BLaER1 treated with 17β-estradiol and CSF1 and Interleukin-3, amounts not matched to agents 10 nM and 100 nM (cell line): ENCODE data around the gene ADARB2.

ENCODE experiments used
- H3K27ac ChIP-seq, 11 experiments: shearing (Covaris generic); formaldehyde crosslinking; 2 replicates each; pipeline ENCODE4 v1.8.1; 2022
- H3K27me3 ChIP-seq, 11 experiments: shearing (Covaris generic); formaldehyde crosslinking; 2 replicates each; pipeline ENCODE4 v1.8.1; 2022
- H3K36me3 ChIP-seq, 11 experiments: shearing (Covaris generic); formaldehyde crosslinking; 2 replicates each; pipeline ENCODE4 v1.8.1; 2022
- H3K4me1 ChIP-seq, 10 experiments: shearing (Covaris generic); formaldehyde crosslinking; 2 replicates each; pipeline ENCODE4 v1.8.1; 2022
- H3K4me2 ChIP-seq, 11 experiments: shearing (Covaris generic); formaldehyde crosslinking; 2 replicates each; pipeline ENCODE4 v1.8.1; 2022
- H3K4me3 ChIP-seq, 10 experiments: shearing (Covaris generic); formaldehyde crosslinking; 2 replicates each; pipeline ENCODE4 v1.8.1; 2022
- H3K9ac ChIP-seq, 11 experiments: shearing (Covaris generic); formaldehyde crosslinking; 2 replicates each; pipeline ENCODE4 v1.8.1; 2022
- H3K9me3 ChIP-seq, 11 experiments: shearing (Covaris generic); formaldehyde crosslinking; replicated peaks in 1 of 11; 2 replicates each; pipeline ENCODE4 v1.8.1; 2022
- H4K20me1 ChIP-seq, 11 experiments: shearing (Covaris generic); formaldehyde crosslinking; 2 replicates each; pipeline ENCODE4 v1.8.1; 2022
- Cebpa-rat ChIP-seq, 11 experiments: shearing (Covaris generic); IDR thresholded peaks; 2 replicates each; pipeline ENCODE4 v1.8.1; 2022

Gene ADARB2

DNA sequence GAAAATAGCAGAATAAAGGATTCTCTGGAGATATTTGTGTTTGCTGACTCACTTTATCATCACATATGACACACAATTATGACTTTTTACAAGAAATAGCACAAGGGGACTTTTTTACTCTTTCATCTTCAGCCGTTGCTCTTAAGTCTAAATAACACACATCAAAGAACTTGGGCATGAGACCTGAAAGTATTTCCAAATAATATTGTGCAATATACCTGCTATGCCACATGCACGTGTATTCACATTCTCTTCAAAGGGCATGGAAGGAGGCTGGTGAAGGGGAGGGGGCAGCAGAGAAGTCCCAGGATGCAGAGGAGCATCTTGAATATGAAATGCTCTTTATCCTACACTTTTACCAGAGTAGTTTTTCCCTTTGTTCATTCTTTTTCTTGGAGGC, 4.1 kb upstream of the ADARB2 start:
- H3K9ac ChIP-seq, result no peak overlapping the region
- H3K9me3 ChIP-seq, result no peaks in the 10 kb centered on the region
- TF ChIP-seq Cebpa-rat (IDR thresholded peaks at IDR 0.05), result peak in 4 of 11 experiments; percentile 18 to 60 (median 51); a peak in 4 of 22 replicates
- no peaks in the 10 kb centered on the region for H3K36me3 ChIP-seq
- peaks cover 0 to 30% (median 6%) of the 10 kb centered on the region in 11 experiments; a peak in 12 of 22 replicates for H4K20me1 ChIP-seq
- peaks cover 16 to 78% (median 59%) of the 10 kb centered on the region in 10 experiments for H3K4me1 ChIP-seq
- no peak overlapping the region for H3K4me3 ChIP-seq
- no peak overlapping the region; a peak in 1 of 22 replicates for H3K4me2 ChIP-seq
- H3K27ac ChIP-seq, result no peak overlapping the region
- H3K27me3 ChIP-seq, result peaks cover 9 to 49% (median 33%) of the 10 kb centered on the region in 11 experiments; a peak in 20 of 22 replicates

GRCh38 chr10:1739751-1740150, 2.4 kb upstream of the ADARB2 start:
- H3K9me3 ChIP-seq, result no peaks in the 10 kb centered on the region
- H3K27me3 ChIP-seq, result peaks cover 23 to 66% (median 50%) of the 10 kb centered on the region in 11 experiments
- no peak overlapping the region for H3K4me3 ChIP-seq
- H3K36me3 ChIP-seq, result no peaks in the 10 kb centered on the region
- no peak overlapping the region for H3K9ac ChIP-seq
- H3K27ac ChIP-seq, result no peak overlapping the region
- peak overlapping the region in 9 of 11 experiments; percentile 46 to 100 (median 99); a peak in 17 of 22 replicates for H3K4me2 ChIP-seq
- TF ChIP-seq Cebpa-rat (IDR thresholded peaks at IDR 0.05), result no peak
- H3K4me1 ChIP-seq, result peaks cover 27 to 95% (median 75%) of the 10 kb centered on the region in 10 experiments
- H4K20me1 ChIP-seq, result peaks cover 0 to 38% (median 15%) of the 10 kb centered on the region in 11 experiments; a peak in 14 of 22 replicates

GRCh38 chr10:1738950-1739349, 1.6 kb upstream of the ADARB2 start:
- Histone ChIP-seq H3K27ac (no peak overlapping the region), H3K4me1 (peaks cover 27 to 88% (median 70%) of the 10 kb centered on the region in 10 experiments), H3K4me2 (peak overlapping the region; percentile 15 to 100 (median 99); a peak in 20 of 22 replicates), H3K9me3 (no peaks in the 10 kb centered on the region), H4K20me1 (peaks cover 0 to 38% (median 15%) of the 10 kb centered on the region in 11 experiments; a peak in 14 of 22 replicates), H3K9ac (no peak overlapping the region), H3K36me3 (no peaks in the 10 kb centered on the region), H3K27me3 (peaks cover 30 to 74% (median 57%) of the 10 kb centered on the region in 11 experiments), H3K4me3 (no peak overlapping the region)
- no peak for TF ChIP-seq Cebpa-rat (IDR thresholded peaks at IDR 0.05)

- H3K4me3 ChIP-seq, result peak overlapping the region; percentile 51 to 70 (median 62)
- H3K36me3 ChIP-seq, result no peaks in the 10 kb centered on the region
- H3K4me2 ChIP-seq, result peak overlapping the region; percentile 99 to 100 (median 99)
- peak overlapping the region in 9 of 11 experiments; percentile 14 to 71 (median 49); a peak in 16 of 22 replicates for H3K9ac ChIP-seq
- no peaks in the 10 kb centered on the region for H3K9me3 ChIP-seq
- H3K27me3 ChIP-seq, result peaks cover 33 to 82% (median 71%) of the 10 kb centered on the region in 11 experiments
- H3K4me1 ChIP-seq, result peaks cover 27 to 70% (median 57%) of the 10 kb centered on the region in 10 experiments
- no peak for TF ChIP-seq Cebpa-rat (IDR thresholded peaks at IDR 0.05)
- H4K20me1 ChIP-seq, result peaks cover 0 to 42% (median 15%) of the 10 kb centered on the region in 11 experiments; a peak in 14 of 22 replicates
- peak overlapping the region in 1 of 11 experiments; percentile 32; a peak in 1 of 22 replicates for H3K27ac ChIP-seq
These were observed 428 bp downstream of the ADARB2 start for GRCh38 chr10:1736972-1737221.

- no peaks in the 10 kb centered on the region for H3K36me3 ChIP-seq
- H3K4me1 ChIP-seq, result peaks cover 27 to 68% (median 57%) of the 10 kb centered on the region in 10 experiments
- H3K9me3 ChIP-seq, result no peaks in the 10 kb centered on the region
- peak overlapping the region; percentile 51 to 70 (median 62) for H3K4me3 ChIP-seq
- TF ChIP-seq Cebpa-rat (IDR thresholded peaks at IDR 0.05), result no peak; a peak in 1 of 22 replicates
- H3K4me2 ChIP-seq, result peak overlapping the region; percentile 99 to 100 (median 99)
- peak overlapping the region in 10 of 11 experiments; percentile 14 to 71 (median 45); a peak in 16 of 22 replicates for H3K9ac ChIP-seq
- peak overlapping the region in 1 of 11 experiments; percentile 32; a peak in 1 of 22 replicates for H3K27ac ChIP-seq
- peaks cover 0 to 44% (median 15%) of the 10 kb centered on the region in 11 experiments; a peak in 14 of 22 replicates for H4K20me1 ChIP-seq
- H3K27me3 ChIP-seq, result peaks cover 33 to 82% (median 69%) of the 10 kb centered on the region in 11 experiments
These were observed 967 bp downstream of the ADARB2 start for GRCh38 chr10:1736144-1736971.

DNA sequence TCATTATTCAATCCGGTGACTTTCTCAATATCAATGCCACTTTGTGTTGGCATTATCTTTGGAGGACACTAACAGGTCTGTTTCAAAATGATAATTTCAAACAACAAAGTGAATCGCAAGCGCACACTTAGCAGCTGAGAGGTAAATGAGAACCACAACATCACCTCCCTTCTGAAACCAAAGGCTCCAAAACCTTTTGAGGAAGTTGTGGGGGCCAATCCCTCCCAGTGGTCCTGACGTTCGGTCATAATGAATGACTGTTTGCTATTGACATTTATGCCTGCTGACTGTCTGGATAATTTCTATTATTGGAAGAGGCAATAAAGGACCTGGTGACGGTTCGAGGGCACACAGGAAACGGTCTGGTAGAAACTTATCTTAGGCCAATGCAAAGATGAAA, 1.8 kb downstream of the ADARB2 start:
- peak overlapping the region in 1 of 11 experiments; percentile 71; a peak in 1 of 22 replicates for H3K9ac ChIP-seq
- peak overlapping the region; percentile 99 to 100 (median 99) for H3K4me2 ChIP-seq
- peaks cover 33 to 76% (median 63%) of the 10 kb centered on the region in 11 experiments for H3K27me3 ChIP-seq
- H3K27ac ChIP-seq, result no peak overlapping the region
- H4K20me1 ChIP-seq, result peaks cover 0 to 50% (median 15%) of the 10 kb centered on the region in 11 experiments; a peak in 14 of 22 replicates
- peaks cover 27 to 62% (median 57%) of the 10 kb centered on the region in 10 experiments for H3K4me1 ChIP-seq
- H3K36me3 ChIP-seq, result no peaks in the 10 kb centered on the region
- no peak for TF ChIP-seq Cebpa-rat (IDR thresholded peaks at IDR 0.05)
- H3K4me3 ChIP-seq, result peak overlapping the region in 7 of 10 experiments; percentile 58 to 70 (median 64); a peak in 12 of 20 replicates
- H3K9me3 ChIP-seq, result no peaks in the 10 kb centered on the region

GRCh38 chr10:1734288-1734687, 3.0 kb downstream of the ADARB2 start:
- no peak overlapping the region for H3K9ac ChIP-seq

DNA sequence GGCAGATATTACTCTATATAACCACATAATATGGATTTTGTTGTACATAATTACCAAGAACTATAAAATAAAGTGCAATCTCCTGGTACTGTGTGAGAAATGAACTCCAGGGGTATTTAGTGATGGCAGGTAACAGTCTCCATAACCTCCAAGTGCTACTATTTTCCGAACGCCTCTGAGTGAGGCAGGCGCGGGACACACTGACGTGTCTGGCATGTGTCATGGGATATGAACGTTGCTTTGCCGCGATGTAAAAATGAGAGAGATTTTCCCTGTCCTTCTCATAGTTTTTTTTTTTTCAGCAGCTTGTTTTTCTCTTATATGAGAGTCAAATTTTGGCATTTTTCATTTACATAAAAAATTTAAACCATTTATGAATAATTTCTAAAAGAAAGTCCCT, 3.6 kb downstream of the ADARB2 start:
- Histone ChIP-seq H3K9ac (no peak overlapping the region), H3K9me3 (no peaks in the 10 kb centered on the region), H3K4me2 (no peak overlapping the region), H3K4me3 (no peak overlapping the region), H4K20me1 (peaks cover 0 to 61% (median 15%) of the 10 kb centered on the region in 11 experiments; a peak in 14 of 22 replicates), H3K36me3 (no peaks in the 10 kb centered on the region), H3K27me3 (peaks cover 30 to 72% (median 50%) of the 10 kb centered on the region in 11 experiments), H3K27ac (no peak overlapping the region), H3K4me1 (peaks cover 26 to 43% (median 39%) of the 10 kb centered on the region in 10 experiments)
- TF ChIP-seq Cebpa-rat (IDR thresholded peaks at IDR 0.05), result no peak

More at GRCh38 chr10:1734288-1734687, 3.0 kb downstream of the ADARB2 start:
- no peak overlapping the region for H3K4me3 ChIP-seq
- H4K20me1 ChIP-seq, result peaks cover 0 to 61% (median 15%) of the 10 kb centered on the region in 11 experiments; a peak in 14 of 22 replicates
- no peak overlapping the region; a peak in 1 of 22 replicates for H3K4me2 ChIP-seq
- H3K36me3 ChIP-seq, result no peaks in the 10 kb centered on the region
- H3K27me3 ChIP-seq, result peaks cover 30 to 74% (median 50%) of the 10 kb centered on the region in 11 experiments
- H3K9me3 ChIP-seq, result no peaks in the 10 kb centered on the region
- peaks cover 27 to 49% (median 44%) of the 10 kb centered on the region in 10 experiments for H3K4me1 ChIP-seq
- H3K27ac ChIP-seq, result no peak overlapping the region
- no peak for TF ChIP-seq Cebpa-rat (IDR thresholded peaks at IDR 0.05)

DNA sequence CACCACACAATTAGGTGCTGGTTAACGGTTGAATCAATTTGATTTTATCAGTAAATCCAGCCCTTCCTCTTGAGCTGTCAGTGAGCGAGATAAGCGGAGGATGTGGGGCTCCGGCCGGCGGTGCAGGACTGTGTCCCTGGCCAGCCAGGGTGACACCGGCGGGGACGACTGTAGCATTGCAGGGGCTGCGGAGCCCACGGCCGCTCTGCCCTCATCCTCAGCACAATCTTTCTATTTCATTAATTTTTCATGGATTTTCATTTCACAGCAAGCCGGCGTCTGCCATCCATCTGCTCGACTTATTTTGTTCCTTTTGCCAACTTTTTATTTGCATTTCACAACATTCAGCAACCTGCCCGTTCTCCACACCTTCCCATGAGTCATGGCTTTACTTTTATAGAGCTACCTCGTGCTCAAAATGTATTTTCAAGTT, 4.7 kb downstream of the ADARB2 start:
- TF ChIP-seq Cebpa-rat (IDR thresholded peaks at IDR 0.05), result no peak
- no peak overlapping the region for H3K4me2 ChIP-seq

More for the DNA sequence above, 4.7 kb downstream of the ADARB2 start:
- no peak overlapping the region for H3K27ac ChIP-seq
- peaks cover 22 to 32% (median 28%) of the 10 kb centered on the region in 10 experiments for H3K4me1 ChIP-seq
- H3K4me3 ChIP-seq, result no peak overlapping the region
- peaks cover 30 to 62% (median 43%) of the 10 kb centered on the region in 11 experiments for H3K27me3 ChIP-seq
- H3K36me3 ChIP-seq, result no peaks in the 10 kb centered on the region
- H3K9ac ChIP-seq, result no peak overlapping the region
- H4K20me1 ChIP-seq, result peaks cover 0 to 64% (median 15%) of the 10 kb centered on the region in 11 experiments; a peak in 13 of 22 replicates
- H3K9me3 ChIP-seq, result no peaks in the 10 kb centered on the region
